Psoas muscle (tissue), 8 donors: ENCODE results near the gene LGR5. TPM values are rescaled to one million over a fixed set of nuclear protein-coding genes. Genes with fewer than 3 reads are reported as not detected.

Experiments used
- ATAC-seq, 4 donors: fragments of 200-7000 bp; cut with Tn5 transposase; one replicate each; pipeline ENCODE4 v1.9.1; 2020; ENCODE audit warnings: moderate library complexity in 3 of 4, mild to moderate bottlenecking in 2 of 4
- DNase-seq, 2 donors: peaks; one replicate each; pipeline ENCODE4 v3.0.0-alpha.2; 2020
- H3K27ac ChIP-seq: fragments of 200-600 bp; one replicate; pipeline ENCODE4 v1.8.0; 2022
- H3K27me3 ChIP-seq, 3 donors: fragments of 200-600 bp in 1 of 3; one replicate each; pipeline versions ENCODE4 v1.6.1 to v1.8.0; 2013 to 2022; ENCODE audit warnings: low read length in 2 of 3, mild to moderate bottlenecking in 2 of 3, moderate library complexity in 1 of 3; ENCODE audit not compliant: insufficient read depth in 3 of 3
- H3K36me3 ChIP-seq, 2 donors: fragments of 200-600 bp in 1 of 2; one replicate each; pipeline versions ENCODE4 v1.6.1 to v1.8.0; 2013 to 2022; ENCODE audit warnings: low read depth in 1 of 2, mild to moderate bottlenecking in 1 of 2, moderate library complexity in 1 of 2; ENCODE audit not compliant: insufficient read depth in 1 of 2
- H3K4me1 ChIP-seq: fragments of 200-600 bp; one replicate; pipeline ENCODE4 v1.8.0; 2022
- H3K4me3 ChIP-seq: fragments of 200-600 bp; one replicate; pipeline ENCODE4 v1.8.0; 2022; ENCODE audit warnings: mild to moderate bottlenecking
- H3K9me3 ChIP-seq: fragments of 200-600 bp; one replicate; pipeline ENCODE4 v1.8.0; 2022
- WGBS, 3 donors: extraction: QIAGEN DNeasy Blood & Tissue Kit; methylation state at CpG; one replicate each; pipeline versions ENCODE4 v1.1.6 to v1.1.7; 2013; 5-methylcytosine and 5-hydroxymethylcytosine counted together
- intact Hi-C, 2 donors: fragments of 100-400 bp; cut with DNase I; formaldehyde crosslinking; loops; one replicate each; pipeline versions ENCODE4 v1.11.0 to v1.14.2; 2022
- polyA plus RNA-seq, 3 donors: library from polyadenylated mRNA; stranded (reverse); fragments of 200-250 nt; gene quantifications; one replicate each; pipeline ENCODE4 v1.2.3, GENCODE V29; 2013
- total RNA-seq, 4 donors: library from RNA; stranded (reverse); fragmentation: NEBNext Ultra II Directional in 2 of 4; extraction: Animal tissue kit (Norgen Biotek cat#: 25700) in 2 of 4; gene quantifications; one replicate each; pipeline versions ENCODE4 v1.2.1 to v1.2.4, GENCODE V29; 2021 to 2023
- TF ChIP-seq, protein P1 (sequence below): fragments of 200-600 bp; IDR thresholded peaks from one replicate; pipeline ENCODE4 v1.8.0; 2022; ENCODE audit warnings: antibody characterized with exemption
- donor health status: healthy with polysubstance abuse.
- donor health status: DM: no; HTN: no; CAD: no; lungs with moderate emphysema.
- donor health status: Bipolar disorder and iron deficiency.
- donor health status: healthy.
- donor health status: DM: yes; HTN: yes; CAD: no.
- donor health status: DM: no; HTN: no; CAD: no.
- donor health status: DM: no; HTN: no; CAD: no.
- donor health status: DM: yes; HTN: yes; CAD: no.

The LGR5 gene
- total and polyA plus RNA-seq, 7 donors = 0.04 to 19.5 (median 4.9) TPM

DNA sequence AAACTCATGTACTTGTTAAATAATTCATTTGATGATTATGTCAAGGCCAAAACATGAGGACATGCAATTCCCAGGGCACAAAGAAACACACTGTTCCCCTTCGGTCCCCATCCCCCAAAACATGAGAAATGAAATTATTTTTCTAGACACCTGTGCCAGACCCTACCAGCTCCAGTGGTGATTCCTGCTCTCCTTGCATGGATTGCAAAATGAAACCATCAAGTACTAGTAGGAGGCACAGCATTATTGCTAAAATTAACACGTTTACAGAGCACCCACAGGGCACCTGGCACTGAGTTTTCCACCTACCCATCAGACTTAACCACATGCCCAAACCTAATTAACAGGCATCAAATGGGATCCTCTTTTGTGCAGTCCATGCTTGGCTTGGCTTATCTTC, 147.4 kb downstream of the LGR5 start:
- ATAC-seq (no peak), DNase-seq (no peak)
- H3K27me3 ChIP-seq = no peaks in the 10 kb centered on the region

DNA sequence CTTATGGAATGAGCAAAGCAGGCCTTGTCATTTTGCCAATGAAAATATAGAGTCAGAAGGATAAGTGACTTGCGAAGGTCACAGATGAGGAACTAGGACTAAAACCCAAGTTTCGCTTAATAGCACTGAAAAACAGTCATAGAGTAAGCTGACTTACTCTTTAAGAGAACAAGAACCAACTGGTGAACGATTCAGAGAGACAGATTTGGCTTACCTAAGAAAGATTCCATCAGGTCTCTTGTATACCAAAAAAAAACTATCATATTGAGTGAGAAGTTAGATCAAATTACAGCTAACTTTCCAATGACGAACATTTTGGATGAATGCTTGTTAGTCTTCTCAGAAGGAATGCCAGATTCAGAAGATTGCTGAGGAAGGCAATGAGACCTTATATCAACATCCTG, 149.9 kb downstream of the LGR5 start:
- TF ChIP-seq, protein P1, sequence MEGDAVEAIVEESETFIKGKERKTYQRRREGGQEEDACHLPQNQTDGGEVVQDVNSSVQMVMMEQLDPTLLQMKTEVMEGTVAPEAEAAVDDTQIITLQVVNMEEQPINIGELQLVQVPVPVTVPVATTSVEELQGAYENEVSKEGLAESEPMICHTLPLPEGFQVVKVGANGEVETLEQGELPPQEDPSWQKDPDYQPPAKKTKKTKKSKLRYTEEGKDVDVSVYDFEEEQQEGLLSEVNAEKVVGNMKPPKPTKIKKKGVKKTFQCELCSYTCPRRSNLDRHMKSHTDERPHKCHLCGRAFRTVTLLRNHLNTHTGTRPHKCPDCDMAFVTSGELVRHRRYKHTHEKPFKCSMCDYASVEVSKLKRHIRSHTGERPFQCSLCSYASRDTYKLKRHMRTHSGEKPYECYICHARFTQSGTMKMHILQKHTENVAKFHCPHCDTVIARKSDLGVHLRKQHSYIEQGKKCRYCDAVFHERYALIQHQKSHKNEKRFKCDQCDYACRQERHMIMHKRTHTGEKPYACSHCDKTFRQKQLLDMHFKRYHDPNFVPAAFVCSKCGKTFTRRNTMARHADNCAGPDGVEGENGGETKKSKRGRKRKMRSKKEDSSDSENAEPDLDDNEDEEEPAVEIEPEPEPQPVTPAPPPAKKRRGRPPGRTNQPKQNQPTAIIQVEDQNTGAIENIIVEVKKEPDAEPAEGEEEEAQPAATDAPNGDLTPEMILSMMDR = no peak

More for the DNA sequence above, 147.4 kb downstream of the LGR5 start:
- 59 to 77% (median 73%) methylated on average over 2 of the region's 2 CpGs for WGBS, 3 donors
- TF ChIP-seq, protein P1 = no peak
- Histone ChIP-seq H3K4me1 (no peaks in the 10 kb centered on the region), H3K36me3 (peaks cover 0 to 26% of the 10 kb centered on the region in 2 donors), H3K9me3 (no peaks in the 10 kb centered on the region), H3K27ac (no peak overlapping the region), H3K4me3 (no peak overlapping the region)
- intact Hi-C loops = no loop called here

DNA sequence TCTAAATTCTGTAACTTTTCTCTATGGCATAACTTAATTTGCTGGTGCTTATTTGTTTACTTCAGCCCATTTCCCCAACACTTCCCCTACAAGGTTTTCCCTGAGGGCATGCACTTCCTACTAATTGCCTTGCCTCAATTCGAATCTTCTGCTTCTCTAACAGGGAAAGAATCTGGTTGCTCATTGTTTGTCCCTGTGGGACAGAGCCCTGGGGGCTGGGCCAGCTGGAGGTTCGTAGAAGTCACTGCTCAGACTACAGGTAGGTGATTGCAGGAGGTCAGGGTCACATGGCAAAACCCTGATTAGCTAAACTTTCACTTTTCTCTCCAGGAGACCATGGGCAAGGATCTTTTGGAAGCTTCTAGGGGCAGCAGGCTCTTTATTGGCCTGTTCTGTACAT, 152.0 kb downstream of the LGR5 start:
- H3K36me3 ChIP-seq = no peaks in the 10 kb centered on the region
- intact Hi-C loops = no loop called here
- ATAC-seq = no peak
- 45 to 63% (median 49%) methylated on average over 2 of the region's 2 CpGs for WGBS, 3 donors
- no peak overlapping the region for H3K27ac ChIP-seq
- H3K9me3 ChIP-seq = no peaks in the 10 kb centered on the region
- H3K4me3 ChIP-seq = no peak overlapping the region
- DNase-seq = no peak
- H3K4me1 ChIP-seq = no peaks in the 10 kb centered on the region
- H3K27me3 ChIP-seq = no peaks in the 10 kb centered on the region
- TF ChIP-seq, protein P1 = no peak

More for the DNA sequence above, 149.9 kb downstream of the LGR5 start:
- Histone ChIP-seq H3K4me1 (no peaks in the 10 kb centered on the region), H3K9me3 (no peaks in the 10 kb centered on the region), H3K36me3 (peaks cover 0 to 9% of the 10 kb centered on the region in 2 donors), H3K4me3 (no peak overlapping the region), H3K27ac (no peak overlapping the region), H3K27me3 (no peaks in the 10 kb centered on the region)
- no peak for ATAC-seq
- intact Hi-C loops = no loop called here
- DNase-seq = no peak
- WGBS, 3 donors = 51 to 61% (median 55%) methylated on average over 4 of the region's 4 CpGs

DNA sequence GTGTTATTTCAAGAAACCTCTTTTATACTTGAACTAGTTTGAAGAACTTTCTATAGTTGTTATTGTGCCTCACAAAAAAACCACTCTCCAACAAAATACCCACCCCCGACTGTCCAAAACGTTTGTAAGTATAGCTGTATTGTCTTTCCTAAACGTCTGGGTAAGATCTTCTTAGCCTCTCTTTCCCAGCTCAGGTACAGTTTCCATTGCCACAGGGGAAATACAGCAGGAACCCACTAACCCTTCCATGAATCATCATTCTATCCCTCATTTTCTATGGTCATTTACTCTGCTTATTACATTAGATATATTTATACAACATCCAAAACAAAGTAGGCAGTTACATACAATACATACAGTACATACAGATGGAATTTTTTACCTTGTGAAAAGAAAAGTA, 153.2 kb downstream of the LGR5 start:
- Histone ChIP-seq H3K27ac (no peak overlapping the region), H3K27me3 (no peaks in the 10 kb centered on the region), H3K9me3 (no peaks in the 10 kb centered on the region), H3K4me3 (no peak overlapping the region), H3K4me1 (no peaks in the 10 kb centered on the region), H3K36me3 (no peaks in the 10 kb centered on the region)
- intact Hi-C loops = no loop called here
- TF ChIP-seq, protein P1 = no peak
- 45 to 56% (median 48%) methylated on average over 3 of the region's 3 CpGs for WGBS, 3 donors
- ATAC-seq (no peak), DNase-seq (no peak)

DNA sequence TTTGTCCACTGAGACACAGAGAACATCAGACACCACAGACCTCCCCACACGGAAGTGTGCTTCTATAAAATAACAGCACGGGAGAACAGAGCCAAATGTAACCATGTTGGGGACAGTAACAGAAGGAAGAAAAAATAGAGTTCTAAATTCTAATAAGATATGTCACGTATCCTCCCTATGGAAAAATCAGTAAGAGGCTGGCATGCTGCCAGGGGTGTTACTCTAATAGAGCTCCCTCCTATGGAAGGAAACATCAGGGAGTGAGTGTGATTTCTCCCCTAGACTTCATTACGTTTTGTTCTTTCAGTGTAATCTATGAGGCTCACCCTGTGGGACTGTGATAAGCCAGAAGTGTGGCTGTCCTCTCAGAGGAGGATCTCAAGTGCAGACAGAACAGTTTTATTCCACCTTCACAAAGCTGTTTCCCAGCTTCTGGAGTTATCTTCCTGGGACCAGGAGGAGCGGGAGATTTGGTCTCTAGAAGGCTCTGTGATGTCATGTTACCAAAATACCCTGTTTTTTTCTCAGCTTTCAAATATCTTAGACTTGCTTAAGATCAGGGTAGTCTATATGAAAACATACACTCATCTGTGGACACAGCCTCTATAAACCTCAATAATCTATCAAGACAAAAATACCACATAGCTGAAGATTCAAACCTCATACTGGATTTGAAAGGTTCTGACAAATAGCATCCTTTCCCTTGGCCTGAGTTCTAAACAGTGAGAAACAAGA, 154.8 kb downstream of the LGR5 start:
- ATAC-seq (no peak), DNase-seq (no peak)
- Histone ChIP-seq H3K27ac (no peak overlapping the region), H3K4me1 (no peaks in the 10 kb centered on the region), H3K9me3 (no peaks in the 10 kb centered on the region), H3K4me3 (no peak overlapping the region), H3K27me3 (no peaks in the 10 kb centered on the region), H3K36me3 (no peaks in the 10 kb centered on the region)
- intact Hi-C loops = no loop called here
- 38 to 44% (median 39%) methylated on average over 5 of the region's 5 CpGs for WGBS, 3 donors
- TF ChIP-seq, protein P1 = no peak
